A673 (cell line): ENCODE data around the gene STAU1.
A peak's percentile ranks its signal among the peaks of the same experiment; 100 is the strongest.

ENCODE experiments used
- EZH2 ChIP-seq: fragments of 200-600 bp; sonication (generic); IDR thresholded peaks from 2 replicates; pipeline ENCODE4 v1.6.1; 2017; ENCODE audit warnings: borderline replicate concordance, low read depth, mild to moderate bottlenecking, mixed read lengths, antibody characterized with exemption, low read length; ENCODE audit not compliant: poor library complexity, severe bottlenecking
- TF ChIP-seq, protein P1 (sequence below): fragments of 300-800, 200-600 bp; sonication (generic); conservative IDR thresholded peaks from 2 replicates; pipeline ENCODE4 v1.5.1; 2017; ENCODE audit warnings: low read depth, mild to moderate bottlenecking, antibody characterized with exemption, low read length, moderate library complexity, mixed read lengths

DNA sequence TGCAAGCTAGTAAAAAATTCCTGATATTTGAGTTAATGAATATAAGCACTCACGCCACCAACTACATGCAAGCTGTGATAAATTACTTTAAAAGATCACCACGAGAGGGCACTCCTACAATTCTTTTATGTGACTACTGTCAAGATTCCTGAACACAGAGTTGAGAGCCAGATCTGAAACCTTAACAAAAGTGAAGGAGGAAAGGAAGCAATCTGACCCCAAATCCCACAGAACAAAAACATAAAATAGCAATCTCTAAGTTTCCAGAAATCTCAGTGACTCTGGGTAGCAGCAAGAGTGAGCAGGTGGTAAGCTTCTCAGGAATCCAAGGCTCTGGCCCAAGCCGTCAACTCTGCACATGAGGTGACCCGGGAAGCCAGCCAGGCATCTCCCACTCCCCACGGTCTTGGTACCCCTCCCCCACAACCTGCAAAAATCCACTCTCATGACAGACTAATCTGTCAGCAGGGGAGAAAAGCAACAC is 55.1 kb downstream of the STAU1 start:
- TF ChIP-seq, protein P1, sequence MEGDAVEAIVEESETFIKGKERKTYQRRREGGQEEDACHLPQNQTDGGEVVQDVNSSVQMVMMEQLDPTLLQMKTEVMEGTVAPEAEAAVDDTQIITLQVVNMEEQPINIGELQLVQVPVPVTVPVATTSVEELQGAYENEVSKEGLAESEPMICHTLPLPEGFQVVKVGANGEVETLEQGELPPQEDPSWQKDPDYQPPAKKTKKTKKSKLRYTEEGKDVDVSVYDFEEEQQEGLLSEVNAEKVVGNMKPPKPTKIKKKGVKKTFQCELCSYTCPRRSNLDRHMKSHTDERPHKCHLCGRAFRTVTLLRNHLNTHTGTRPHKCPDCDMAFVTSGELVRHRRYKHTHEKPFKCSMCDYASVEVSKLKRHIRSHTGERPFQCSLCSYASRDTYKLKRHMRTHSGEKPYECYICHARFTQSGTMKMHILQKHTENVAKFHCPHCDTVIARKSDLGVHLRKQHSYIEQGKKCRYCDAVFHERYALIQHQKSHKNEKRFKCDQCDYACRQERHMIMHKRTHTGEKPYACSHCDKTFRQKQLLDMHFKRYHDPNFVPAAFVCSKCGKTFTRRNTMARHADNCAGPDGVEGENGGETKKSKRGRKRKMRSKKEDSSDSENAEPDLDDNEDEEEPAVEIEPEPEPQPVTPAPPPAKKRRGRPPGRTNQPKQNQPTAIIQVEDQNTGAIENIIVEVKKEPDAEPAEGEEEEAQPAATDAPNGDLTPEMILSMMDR, result peak; percentile 74
- no peak for TF ChIP-seq EZH2
